NCI-H1694 treated with DMSO at 0.1 percent for 48 hours (cell line): ENCODE results near the gene NSMF.
"Not testable (repeated sequence)": the region's sequence is repeated elsewhere in the genome, so short reads cannot be mapped to it uniquely, and the experiment has no call there.

Experiments used
- DNase-seq: peaks from one replicate; lab custom pipeline; 2025; lab: John Stamatoyannopoulos, UW

NSMF gene

DNA sequence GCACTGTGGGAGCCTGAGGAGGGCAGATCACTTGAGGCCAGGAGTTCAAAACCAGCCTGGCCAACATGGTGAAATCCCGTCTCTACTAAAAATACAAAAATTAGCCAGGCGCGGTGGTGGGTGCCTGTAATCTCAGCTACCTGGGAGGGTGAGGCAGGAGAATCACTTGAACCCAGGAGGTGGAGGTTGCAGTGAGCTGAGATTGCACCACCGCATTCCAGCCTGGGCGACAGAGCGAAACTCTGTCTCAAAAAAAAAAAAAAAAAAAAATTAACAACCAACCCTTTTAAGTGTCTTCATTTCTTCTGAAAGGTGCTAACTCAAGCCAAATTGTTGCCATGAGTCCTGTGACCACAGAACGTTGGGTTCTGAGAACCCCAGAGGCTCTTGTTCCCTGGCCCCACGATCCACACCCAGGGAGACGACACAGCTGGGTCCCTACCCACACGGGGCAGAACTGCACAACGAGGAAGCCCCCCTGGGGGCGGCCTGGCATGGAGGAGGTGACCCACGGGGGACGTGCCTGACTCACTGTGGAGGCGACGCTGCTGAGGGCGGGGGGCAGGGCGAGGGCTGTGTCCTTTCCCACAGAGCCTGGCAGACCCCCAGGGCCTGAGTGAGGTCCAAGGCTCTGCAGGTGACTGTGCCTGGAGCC is 48.8 kb downstream of the NSMF start:
- not testable (repeated sequence) for DNase-seq

DNA sequence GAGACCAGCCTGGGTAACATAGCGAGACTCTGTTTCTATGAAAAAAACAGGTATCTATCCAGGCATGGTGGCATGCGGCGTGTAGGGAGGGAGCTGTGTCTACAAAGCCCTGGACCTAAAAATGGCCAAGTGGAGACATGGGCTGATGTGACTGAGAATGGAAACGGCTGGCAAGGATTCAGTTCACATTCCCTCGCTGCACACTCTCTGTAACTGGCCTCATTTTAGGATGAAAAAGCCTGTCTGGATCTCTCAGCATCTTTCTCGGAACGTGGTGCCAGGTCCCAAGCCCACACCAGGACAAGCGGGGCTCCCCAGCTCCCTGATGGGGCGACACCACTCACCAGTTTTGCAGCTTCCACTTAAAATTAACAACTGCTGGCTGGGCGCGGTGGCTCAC is 49.6 kb downstream of the NSMF start:
- DNase-seq, result no peak

DNA sequence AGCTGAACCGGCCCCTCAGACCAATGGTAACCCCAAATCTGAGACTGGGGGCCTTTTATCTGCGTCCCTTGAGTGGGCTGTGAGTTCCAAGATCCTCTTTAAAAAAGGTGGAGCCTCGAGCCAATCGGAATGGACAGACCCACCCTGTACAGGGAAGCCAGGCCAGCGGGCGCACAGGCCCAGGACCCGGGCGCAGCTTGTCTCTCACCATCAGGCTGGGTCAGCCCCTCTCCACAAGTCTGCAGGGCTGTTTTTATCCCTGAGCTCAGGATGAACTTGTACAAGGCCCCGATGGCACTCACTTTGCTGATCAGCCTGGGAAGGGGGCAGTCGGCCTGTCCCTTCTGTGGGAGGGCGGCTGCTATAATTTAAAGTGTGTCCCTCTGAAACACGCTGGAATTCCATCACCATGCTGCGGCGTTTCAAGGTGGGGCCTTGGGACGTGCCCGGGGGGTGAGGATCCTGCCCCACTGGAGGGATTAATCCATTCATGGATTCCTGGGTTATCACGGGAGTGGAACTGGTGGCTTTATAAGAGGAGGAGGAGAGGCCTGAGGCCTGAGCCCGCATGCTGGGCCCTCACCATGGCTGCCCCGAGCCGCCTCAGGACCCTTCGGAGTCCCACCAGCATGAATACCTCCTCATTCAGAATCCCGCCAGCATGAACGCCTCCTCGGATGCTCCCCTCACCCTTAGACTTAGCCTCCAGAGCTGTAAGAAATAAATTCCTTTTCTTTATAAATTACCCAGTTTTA is 50.3 kb downstream of the NSMF start:
- DNase-seq, result no peak

DNA sequence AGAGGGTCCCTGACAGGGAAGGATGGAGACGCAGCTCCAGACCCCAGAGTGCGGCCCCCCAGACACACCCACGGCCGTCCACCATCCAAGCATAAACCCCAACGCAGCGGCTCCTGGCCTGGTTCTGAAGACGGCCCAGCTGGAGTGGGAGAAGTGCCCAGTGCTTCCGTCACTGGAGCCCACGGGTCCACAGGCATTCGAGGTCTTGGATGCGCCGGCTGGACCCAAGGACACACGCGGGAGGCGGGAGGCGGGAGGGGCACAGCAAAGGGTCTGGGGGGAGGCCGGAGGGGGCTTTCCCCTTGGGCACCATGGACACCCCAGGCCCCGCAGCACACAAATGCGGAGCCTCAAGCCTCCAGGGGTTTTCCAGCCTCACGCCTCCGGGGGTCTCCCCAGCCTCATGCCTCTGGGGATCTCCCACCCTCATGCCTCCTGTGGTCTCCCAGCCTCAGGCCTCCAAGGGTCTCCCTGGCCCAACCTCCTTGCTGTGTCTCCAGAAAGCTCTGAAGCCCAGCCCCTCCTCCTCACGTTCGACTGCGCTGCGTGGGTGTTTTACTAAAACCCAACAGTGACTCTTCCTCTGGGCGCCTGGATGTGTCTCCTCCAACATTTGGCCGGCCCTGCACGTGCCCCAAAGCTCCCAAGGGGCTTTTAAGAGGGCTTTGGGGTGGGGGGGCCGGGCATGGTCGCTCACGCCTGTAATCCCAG is 51.4 kb downstream of the NSMF start:
- no peak for DNase-seq

DNA sequence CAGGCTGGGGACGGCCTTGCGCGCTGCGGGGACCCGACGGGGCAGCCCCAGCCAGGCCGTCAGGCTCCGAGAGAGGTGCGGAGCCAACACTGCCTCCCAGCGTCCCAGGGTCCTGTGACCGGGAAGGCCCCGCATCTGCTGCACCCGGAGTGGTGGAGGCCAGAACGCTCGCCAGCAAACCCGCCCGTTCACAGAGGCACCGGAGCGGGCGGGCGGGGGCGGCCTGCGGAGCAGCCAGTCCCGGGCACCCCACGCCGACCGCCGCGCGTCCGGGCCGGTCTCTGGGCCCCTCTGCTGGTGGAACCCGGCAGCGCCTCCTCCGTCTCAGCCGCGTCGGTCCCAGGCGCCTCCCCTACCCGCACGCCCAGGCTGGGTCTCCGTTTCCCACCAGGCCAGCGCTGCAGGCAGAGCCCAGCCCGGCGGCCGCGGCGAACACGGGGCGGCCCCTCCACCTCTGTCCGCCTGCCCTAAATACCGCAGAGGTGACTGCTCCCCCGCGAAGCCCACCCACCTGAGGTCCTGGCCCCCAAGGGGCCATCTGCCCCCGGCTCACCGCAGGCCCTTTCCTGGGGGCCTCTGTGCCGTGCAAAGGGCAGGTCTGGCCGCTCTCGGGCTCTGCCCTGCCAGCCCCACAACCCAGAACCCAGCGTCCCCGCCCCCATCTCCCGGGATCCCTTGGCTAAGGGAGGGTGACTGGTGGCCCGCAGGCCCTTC is 52.1 kb downstream of the NSMF start:
- DNase-seq, result peak; percentile 20

DNA sequence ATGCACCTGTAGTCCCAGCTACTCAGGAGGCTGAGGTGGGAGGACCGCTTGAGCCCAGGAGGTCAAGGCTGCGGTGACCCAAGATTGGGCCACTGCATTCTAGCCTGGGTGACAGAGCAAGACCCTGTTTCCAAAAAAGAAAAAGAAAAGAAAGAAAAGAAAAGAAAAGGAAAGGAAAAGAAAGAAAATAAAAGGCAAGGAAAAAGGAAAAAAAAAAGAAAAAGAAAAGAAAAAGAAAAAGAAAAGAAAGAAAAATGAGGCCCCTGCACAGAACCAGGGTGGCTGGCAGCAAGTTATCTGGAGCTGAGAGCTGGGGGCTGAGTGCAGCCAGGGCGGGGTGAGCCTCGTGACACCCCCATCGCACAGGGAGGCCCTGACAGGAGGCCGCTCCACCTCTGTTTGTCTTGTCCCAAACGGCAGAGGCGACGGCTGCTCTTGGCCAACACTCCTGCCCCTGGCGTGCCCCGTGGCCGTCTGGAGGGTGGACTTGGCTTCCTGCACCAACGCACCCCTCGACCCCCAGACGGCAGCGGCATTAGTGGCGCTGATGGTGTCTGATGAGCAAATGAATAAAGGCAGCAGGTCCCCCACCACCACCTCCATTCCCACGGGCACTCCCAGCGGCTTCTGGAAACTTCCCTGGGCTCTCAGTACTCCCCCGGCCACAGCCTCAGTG is 52.9 kb downstream of the NSMF start:
- no peak for DNase-seq

DNA sequence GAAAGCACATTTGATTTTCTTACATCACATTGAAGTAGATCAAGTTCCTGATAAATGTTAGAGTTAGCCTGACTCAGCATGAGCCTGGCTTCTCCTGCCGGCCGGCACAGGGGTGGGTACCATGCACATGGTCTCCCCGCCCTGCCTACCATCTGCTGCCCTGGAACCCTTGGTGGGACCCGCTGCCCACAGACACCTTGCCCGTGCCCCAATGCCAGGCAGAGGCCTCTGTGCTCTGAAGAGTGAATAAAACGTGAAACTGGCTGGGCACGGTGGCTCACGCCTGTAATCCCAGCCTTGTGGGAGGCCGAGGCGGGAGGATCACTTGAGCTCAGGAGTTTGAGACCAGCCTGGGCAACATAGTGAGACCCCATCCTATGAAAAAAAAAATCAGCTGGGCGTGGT is 53.5 kb downstream of the NSMF start:
- no peak for DNase-seq

DNA sequence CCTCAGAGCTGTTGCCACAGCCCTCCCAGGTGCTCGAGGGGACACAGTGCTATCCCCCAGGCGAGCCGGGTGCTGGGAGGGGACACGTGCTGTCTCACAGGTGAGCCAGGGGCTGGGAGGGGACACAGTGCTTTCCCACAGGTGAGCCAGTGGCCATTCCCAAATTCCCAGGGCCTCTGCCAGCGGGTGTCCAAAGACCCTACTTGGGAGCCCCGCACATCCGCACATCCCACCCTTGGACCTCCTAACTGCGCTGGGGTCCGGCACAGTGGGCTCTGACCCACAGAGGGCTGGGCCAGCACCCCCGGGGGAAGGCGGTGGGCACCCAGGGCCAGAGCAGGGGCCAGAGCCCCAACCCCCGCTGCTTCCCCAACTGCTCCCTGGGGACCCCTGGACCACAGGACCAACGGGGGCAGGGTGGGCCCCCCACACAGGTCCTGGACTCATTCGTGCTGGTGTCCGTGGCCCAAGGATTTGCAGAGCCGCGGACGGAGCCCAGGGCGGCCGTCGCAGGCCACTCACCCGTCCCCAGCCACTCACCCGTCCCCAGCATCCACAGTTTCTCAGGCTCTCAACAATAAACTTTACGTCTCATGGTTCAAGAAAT is 54.1 kb downstream of the NSMF start:
- DNase-seq, result no peak

DNA sequence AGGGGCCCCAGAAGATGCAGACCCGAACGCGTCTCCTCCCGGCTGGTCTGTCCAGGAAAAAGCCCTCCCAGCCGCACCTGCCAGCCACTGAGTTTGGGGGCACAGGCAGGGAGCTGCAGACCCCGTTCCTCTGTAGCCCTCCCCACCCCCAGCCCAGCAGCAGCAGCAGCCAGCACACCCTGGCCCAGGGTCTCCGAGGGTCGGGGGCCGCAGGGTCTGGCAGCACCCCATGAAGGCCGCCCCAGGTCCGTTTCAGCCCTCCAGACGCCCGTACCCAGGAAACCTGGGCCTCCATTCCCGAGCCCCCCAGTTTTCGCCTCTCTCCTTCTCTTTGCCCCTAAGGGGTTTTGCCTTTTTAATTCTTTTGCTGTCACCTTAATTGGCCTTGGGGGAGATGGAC is 55.9 kb downstream of the NSMF start:
- no peak for DNase-seq

DNA sequence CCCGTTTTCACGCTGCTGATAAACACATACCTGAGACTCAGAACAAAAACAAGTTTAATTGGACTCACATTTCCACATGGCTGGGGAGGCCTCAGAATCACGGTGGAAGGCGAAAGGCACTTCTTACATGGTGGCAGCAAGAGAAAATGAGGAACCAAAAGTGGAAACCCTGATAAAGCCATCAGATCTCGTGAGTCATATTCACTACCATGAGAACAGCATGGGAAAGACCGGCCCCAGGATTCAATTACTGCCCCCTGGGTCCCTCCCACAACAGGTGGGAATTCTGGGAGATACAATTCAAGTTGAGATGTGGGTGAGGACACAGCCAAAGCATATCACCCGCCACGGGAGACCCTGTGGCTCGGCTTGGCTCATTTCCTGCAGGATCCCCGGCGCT is 56.4 kb downstream of the NSMF start:
- DNase-seq, result no peak

DNA sequence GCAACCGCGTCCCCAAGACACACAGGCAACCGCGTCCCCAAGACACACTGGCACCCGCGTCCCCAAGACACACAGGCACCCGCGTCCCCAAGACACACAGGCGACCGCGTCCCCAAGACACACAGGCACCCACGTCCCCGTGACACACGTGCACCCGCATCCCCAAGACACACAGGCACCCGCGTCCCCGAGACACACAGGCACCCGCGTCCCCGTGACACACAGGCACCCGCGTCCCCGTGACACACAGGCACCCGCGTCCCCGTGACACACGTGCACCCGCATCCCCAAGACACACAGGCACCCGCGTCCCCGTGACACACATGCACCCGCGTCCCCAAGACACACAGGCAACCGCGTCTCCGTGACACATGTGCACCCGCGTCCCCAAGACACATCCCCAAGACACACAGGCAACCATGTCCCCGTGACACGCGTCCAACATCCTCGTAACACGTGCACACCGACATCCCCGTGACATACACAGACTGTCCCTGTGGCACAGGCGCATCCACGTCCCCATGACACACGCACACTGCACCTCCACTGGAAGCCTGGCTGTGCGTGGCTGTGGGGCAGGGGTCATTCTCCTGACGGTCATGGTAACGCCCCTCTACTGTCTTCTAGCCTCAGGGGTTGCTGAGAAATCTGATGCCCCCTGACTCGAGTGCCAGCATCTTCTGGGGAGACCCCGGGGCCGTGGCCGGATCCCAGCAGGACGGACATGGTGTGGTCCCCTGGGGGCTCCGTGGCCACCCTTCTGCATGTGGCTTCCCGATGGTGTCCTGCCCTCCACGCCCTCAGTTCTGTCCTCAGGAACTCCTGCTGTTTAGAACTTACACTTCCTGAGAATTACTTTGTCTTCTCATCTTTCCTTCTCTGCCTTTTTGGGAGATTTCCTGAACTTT is 60.3 kb downstream of the NSMF start:
- DNase-seq, result no peak

DNA sequence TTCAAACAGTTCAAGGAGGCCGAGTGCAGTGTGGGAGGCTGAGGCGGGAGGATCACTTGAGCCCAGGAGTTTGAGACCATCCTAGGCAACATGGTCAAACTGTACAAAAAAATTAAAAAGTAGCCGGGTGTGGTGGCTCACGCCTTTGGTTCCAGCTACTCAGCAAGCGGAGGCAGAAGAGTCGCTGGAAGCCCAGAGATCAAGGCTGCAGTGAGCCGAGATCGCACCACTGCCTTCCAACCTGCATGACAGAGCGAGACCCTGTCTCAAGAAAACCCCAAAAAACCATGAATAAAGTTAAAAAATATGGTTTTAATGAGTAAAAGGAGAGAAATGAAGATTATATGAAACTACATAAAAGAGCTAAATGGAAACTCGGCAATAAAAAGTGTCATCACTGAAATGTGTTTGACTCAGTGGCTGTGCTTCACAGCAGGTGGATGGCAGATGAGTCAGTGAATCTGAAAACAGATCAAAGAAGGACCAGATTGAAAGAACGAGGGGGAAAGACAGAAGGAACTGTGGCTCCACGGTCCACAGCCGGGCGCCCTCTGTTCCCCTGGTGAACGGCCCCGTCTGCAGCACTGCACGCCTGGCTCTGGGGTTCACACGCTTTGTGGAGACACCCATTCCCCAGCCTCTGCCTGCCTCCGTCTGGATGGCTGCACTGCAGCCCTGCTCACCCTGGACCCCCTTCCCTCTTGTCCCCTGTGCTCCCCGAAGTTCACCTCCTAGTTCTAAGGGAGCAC is 61.3 kb downstream of the NSMF start:
- DNase-seq, result no peak
